HG03378 (cell line): ENCODE results near the gene INHBB.
"Not testable (repeated sequence)": the region's sequence is repeated elsewhere in the genome, so short reads cannot be mapped to it uniquely, and the experiment has no call there.

Experiments
- ATAC-seq: cut with Tn5 transposase; IDR thresholded peaks from one replicate; pipeline ENCODE4 v1.9.1; 2021; ENCODE audit warnings: mild to moderate bottlenecking, moderate library complexity; ENCODE audit not compliant: unreplicated experiment

Gene INHBB

GRCh38 chr2:120376679-120377640 is 31.0 kb downstream of the INHBB start:
- no peak for ATAC-seq

GRCh38 chr2:120378605-120379004 is 32.7 kb downstream of the INHBB start:
- no peak for ATAC-seq

GRCh38 chr2:120379916-120380893 is 34.3 kb downstream of the INHBB start:
- ATAC-seq, result no peak

GRCh38 chr2:120381192-120381591 is 35.3 kb downstream of the INHBB start:
- no peak for ATAC-seq

- no peak for ATAC-seq
These were observed 35.7 kb downstream of the INHBB start for GRCh38 chr2:120381661-120382060.

GRCh38 chr2:120382541-120383144 is 36.7 kb downstream of the INHBB start:
- ATAC-seq, result no peak

- no peak for ATAC-seq
These were observed 37.3 kb downstream of the INHBB start for GRCh38 chr2:120383191-120383590.

- no peak for ATAC-seq
These were observed 37.9 kb downstream of the INHBB start for GRCh38 chr2:120383631-120384340.

GRCh38 chr2:120384486-120385354 is 38.8 kb downstream of the INHBB start:
- no peak for ATAC-seq

GRCh38 chr2:120385355-120386127 is 39.6 kb downstream of the INHBB start:
- ATAC-seq, result no peak

GRCh38 chr2:120388222-120389035 is 42.5 kb downstream of the INHBB start:
- ATAC-seq, result no peak

- ATAC-seq, result no peak
These were observed 43.1 kb downstream of the INHBB start for GRCh38 chr2:120389036-120389391.

- ATAC-seq, result no peak
These were observed 44.6 kb downstream of the INHBB start for GRCh38 chr2:120390381-120391055.

- ATAC-seq, result not testable (repeated sequence)
These were observed 45.4 kb downstream of the INHBB start for GRCh38 chr2:120391382-120391781.

- ATAC-seq, result no peak
These were observed 46.2 kb downstream of the INHBB start for GRCh38 chr2:120391911-120392665.

- ATAC-seq, result no peak
These were observed 47.0 kb downstream of the INHBB start for GRCh38 chr2:120392923-120393322.

- ATAC-seq, result no peak
These were observed 47.5 kb downstream of the INHBB start for GRCh38 chr2:120393456-120393855.
